OCI-LY1 (cell line): Measurements from ENCODE around the gene CSF3R.

Experiments used
- H2AFZ ChIP-seq: fragments of 200-600 bp; sonication (generic), shearing (Covaris generic); 2 replicates; pipeline ENCODE4 v1.6.0; 2014; ENCODE audit warnings: antibody characterized with exemption, mild to moderate bottlenecking, low read length
- H3F3A ChIP-seq: fragments of 200-600 bp; sonication (generic), shearing (Covaris generic); 2 replicates; pipeline ENCODE4 v1.6.0; 2014; ENCODE audit warnings: mild to moderate bottlenecking, antibody characterized with exemption, low read length, moderate library complexity; ENCODE audit not compliant: insufficient read depth
- H3K27ac ChIP-seq: fragments of 200-600 bp; sonication (generic); 2 replicates; pipeline ENCODE4 v1.5.1; 2014; ENCODE audit warnings: low read length, mixed run types, mild to moderate bottlenecking, low read depth; ENCODE audit not compliant: poor library complexity, severe bottlenecking
- H3K27me3 ChIP-seq: fragments of 200-600 bp; sonication (generic); 2 replicates; pipeline ENCODE4 v1.6.0; 2014; ENCODE audit warnings: antibody characterized with exemption, mild to moderate bottlenecking, low read length, moderate library complexity; ENCODE audit not compliant: insufficient read depth
- H3K36me3 ChIP-seq: fragments of 200-600 bp; sonication (generic); 2 replicates; pipeline ENCODE4 v1.6.1; 2014; ENCODE audit warnings: mild to moderate bottlenecking, antibody characterized with exemption, low read length, moderate library complexity, mixed read lengths; ENCODE audit not compliant: insufficient read depth
- H3K4me1 ChIP-seq: fragments of 200-600 bp; sonication (generic); 2 replicates; pipeline ENCODE4 v1.5.1; 2014; ENCODE audit warnings: mild to moderate bottlenecking, low read length, moderate library complexity; ENCODE audit not compliant: insufficient read depth, severe bottlenecking
- H3K4me2 ChIP-seq: fragments of 200-600 bp; sonication (generic), shearing (Covaris generic); 2 replicates; pipeline ENCODE4 v1.6.1; 2014; ENCODE audit warnings: low read length
- H3K4me3 ChIP-seq: fragments of 200-600 bp; sonication (generic); 2 replicates; pipeline ENCODE4 v1.5.1; 2014; ENCODE audit warnings: low read length, low read depth, mild to moderate bottlenecking, mixed read lengths; ENCODE audit not compliant: poor library complexity, severe bottlenecking
- H3K79me2 ChIP-seq: fragments of 200-600 bp; shearing (Covaris generic); 2 replicates; pipeline ENCODE4 v1.6.1; 2016; ENCODE audit warnings: mixed run types, low read length, mixed read lengths; ENCODE audit not compliant: insufficient read depth
- H3K9ac ChIP-seq: fragments of 200-600 bp; sonication (generic), shearing (Covaris generic); 2 replicates; pipeline ENCODE4 v1.6.1; 2014; ENCODE audit warnings: mild to moderate bottlenecking, low read length, mixed read lengths
- H3K9me2 ChIP-seq: fragments of 200-600 bp; sonication (generic), shearing (Covaris generic); 2 replicates; pipeline ENCODE4 v1.6.1; 2014; ENCODE audit warnings: low read depth, mild to moderate bottlenecking, low read length, mixed read lengths
- H3K9me3 ChIP-seq: fragments of 200-600 bp; shearing (Covaris generic); 2 replicates; pipeline ENCODE4 v1.6.1; 2014; ENCODE audit warnings: low read length, mixed read lengths
- H4K20me1 ChIP-seq: fragments of 200-600 bp; sonication (generic), shearing (Covaris generic); 2 replicates; pipeline ENCODE4 v1.6.0; 2016; ENCODE audit warnings: mild to moderate bottlenecking, low read length; ENCODE audit not compliant: insufficient read depth
- EZH2 ChIP-seq: fragments of 200-600 bp; sonication (generic), shearing (Covaris generic); IDR thresholded peaks from 2 replicates; pipeline ENCODE4 v1.8.0; 2017; ENCODE audit warnings: borderline replicate concordance, mixed run types, mild to moderate bottlenecking, antibody characterized with exemption, low read length, moderate library complexity, mixed read lengths
- TF ChIP-seq, protein P1 (sequence below): fragments of 200-600 bp; sonication (generic), shearing (Covaris generic); IDR thresholded peaks from 2 replicates; pipeline ENCODE4 v1.5.1; 2017; ENCODE audit warnings: mild to moderate bottlenecking, antibody characterized with exemption, low read length, moderate library complexity, mixed read lengths

The CSF3R gene

DNA sequence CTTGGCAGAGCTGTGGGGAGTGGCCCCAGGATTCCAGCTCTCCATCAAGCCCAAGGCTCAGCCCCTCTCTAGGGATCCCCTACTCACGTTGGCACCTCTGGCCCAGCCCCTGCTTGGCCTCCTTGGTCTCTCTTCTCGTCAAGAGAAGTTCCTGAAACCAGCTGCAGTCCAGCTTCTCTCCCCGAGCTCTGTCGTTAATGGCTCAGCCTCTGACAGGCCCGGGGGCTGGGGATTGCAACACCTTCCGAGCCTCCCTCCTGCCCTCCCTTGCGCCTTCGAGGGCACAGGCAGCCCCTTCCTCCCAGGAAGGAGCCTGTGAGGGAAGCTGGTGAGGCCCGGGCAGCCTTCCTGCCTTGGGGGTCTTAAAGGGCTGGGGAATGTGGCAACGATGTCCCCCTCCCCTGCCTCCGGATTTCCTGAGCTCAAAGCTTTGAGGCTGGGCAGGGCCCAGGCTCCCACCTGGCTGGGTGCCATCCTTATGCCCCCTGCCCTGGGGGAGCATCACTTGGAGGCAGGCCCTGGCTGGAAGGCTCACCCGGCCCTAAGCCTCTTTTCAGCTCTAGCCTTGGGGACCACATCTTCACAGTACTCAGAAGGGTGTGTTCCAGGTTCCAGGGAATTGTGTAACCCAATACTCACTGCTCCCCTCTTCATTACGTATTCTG lies at the start of gene CSF3R:
Gene CSF3R, minus strand, starts transcription at position 190 of the 665 bp plus-strand sequence. CDS start 3,417 bp downstream, outside the sequence.
- no peak within 1 kb of the TSS for H2AFZ ChIP-seq
- H3K9ac ChIP-seq: no peak within 1 kb of the TSS
- no peaks in the 10 kb centered on the region for H3K9me3 ChIP-seq
- H3K27ac ChIP-seq: no peak within 1 kb of the TSS
- TF ChIP-seq, protein P1, sequence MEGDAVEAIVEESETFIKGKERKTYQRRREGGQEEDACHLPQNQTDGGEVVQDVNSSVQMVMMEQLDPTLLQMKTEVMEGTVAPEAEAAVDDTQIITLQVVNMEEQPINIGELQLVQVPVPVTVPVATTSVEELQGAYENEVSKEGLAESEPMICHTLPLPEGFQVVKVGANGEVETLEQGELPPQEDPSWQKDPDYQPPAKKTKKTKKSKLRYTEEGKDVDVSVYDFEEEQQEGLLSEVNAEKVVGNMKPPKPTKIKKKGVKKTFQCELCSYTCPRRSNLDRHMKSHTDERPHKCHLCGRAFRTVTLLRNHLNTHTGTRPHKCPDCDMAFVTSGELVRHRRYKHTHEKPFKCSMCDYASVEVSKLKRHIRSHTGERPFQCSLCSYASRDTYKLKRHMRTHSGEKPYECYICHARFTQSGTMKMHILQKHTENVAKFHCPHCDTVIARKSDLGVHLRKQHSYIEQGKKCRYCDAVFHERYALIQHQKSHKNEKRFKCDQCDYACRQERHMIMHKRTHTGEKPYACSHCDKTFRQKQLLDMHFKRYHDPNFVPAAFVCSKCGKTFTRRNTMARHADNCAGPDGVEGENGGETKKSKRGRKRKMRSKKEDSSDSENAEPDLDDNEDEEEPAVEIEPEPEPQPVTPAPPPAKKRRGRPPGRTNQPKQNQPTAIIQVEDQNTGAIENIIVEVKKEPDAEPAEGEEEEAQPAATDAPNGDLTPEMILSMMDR: no peak
- TF ChIP-seq EZH2: no peak
- no peak within 1 kb of the TSS for H3K4me2 ChIP-seq
- H3K79me2 ChIP-seq: no peaks in the 10 kb centered on the region
- H3K4me3 ChIP-seq: no peak within 1 kb of the TSS
- no peaks in the 10 kb centered on the region for H3K9me2 ChIP-seq
- peaks cover 18% of the 10 kb centered on the region for H3K27me3 ChIP-seq
- no peaks in the 10 kb centered on the region for H3K36me3 ChIP-seq
- H3F3A ChIP-seq: no peaks in the 10 kb centered on the region
- no peaks in the 10 kb centered on the region for H4K20me1 ChIP-seq
- peaks cover 8% of the 10 kb centered on the region for H3K4me1 ChIP-seq

DNA sequence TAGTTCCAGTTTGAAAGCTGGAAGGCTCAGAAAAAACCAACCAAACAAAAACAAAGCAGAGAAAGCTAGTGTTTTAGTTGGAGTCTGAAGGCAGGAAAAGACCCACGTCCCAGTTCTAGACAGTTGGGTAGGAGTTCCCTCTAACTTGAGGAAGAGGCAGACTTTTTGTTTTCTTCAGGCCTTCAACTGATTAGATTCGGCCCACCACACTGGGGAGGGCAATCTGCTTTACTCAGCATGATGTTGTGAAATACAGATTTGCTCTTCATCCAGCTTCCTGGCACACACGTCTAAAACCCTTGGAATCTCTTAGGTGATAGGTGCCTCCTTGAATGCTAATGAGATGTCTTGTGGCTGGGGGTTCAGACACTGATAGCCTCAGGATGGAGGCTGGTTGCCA lies 49.1 kb upstream of the CSF3R start:
- no peak overlapping the region for H3K27ac ChIP-seq
- no peaks in the 10 kb centered on the region for H3K36me3 ChIP-seq
- no peak overlapping the region for H3K4me3 ChIP-seq
- no peaks in the 10 kb centered on the region for H3F3A ChIP-seq
- no peaks in the 10 kb centered on the region for H3K4me1 ChIP-seq
- no peaks in the 10 kb centered on the region for H3K79me2 ChIP-seq
- H3K9me2 ChIP-seq: no peaks in the 10 kb centered on the region
- H3K4me2 ChIP-seq: no peak overlapping the region
- no peak overlapping the region for H2AFZ ChIP-seq
- no peak overlapping the region for H3K9ac ChIP-seq
- no peaks in the 10 kb centered on the region for H4K20me1 ChIP-seq
- H3K27me3 ChIP-seq: peaks cover 7% of the 10 kb centered on the region; the same call in 1 of the 2 replicates
- TF ChIP-seq EZH2: no peak
- no peaks in the 10 kb centered on the region for H3K9me3 ChIP-seq

DNA sequence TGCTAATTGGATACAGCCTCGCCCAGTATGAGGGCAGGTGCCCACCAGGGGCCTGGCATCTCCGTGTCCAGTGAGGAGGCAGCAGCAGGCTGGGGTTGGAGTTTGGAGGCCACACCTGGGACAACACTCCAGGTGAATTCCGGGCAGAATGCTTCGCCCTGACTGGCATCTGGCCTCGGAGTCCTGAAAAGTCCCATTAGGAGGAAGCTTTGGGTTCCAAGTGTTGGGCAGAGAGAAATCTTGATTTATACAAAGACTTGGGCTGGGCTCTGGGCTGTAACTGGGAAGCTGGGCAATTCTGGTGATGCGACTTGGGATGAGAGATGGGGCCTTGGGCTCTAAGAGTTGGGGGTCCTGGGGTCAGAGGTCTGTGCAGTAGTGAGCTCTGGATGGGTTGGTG lies 48.1 kb upstream of the CSF3R start:
- Histone ChIP-seq H3K9me2 (no peaks in the 10 kb centered on the region), H3F3A (no peaks in the 10 kb centered on the region), H3K4me3 (no peak overlapping the region), H3K9ac (no peak overlapping the region), H3K4me1 (no peaks in the 10 kb centered on the region), H3K9me3 (no peaks in the 10 kb centered on the region), H3K27me3 (peaks cover 8% of the 10 kb centered on the region; the same call in 1 of the 2 replicates), H4K20me1 (no peaks in the 10 kb centered on the region), H3K27ac (no peak overlapping the region), H3K4me2 (no peak overlapping the region), H3K36me3 (no peaks in the 10 kb centered on the region), H2AFZ (no peak overlapping the region), H3K79me2 (no peaks in the 10 kb centered on the region)
- no peak for TF ChIP-seq EZH2
- TF ChIP-seq, protein P1: no peak

DNA sequence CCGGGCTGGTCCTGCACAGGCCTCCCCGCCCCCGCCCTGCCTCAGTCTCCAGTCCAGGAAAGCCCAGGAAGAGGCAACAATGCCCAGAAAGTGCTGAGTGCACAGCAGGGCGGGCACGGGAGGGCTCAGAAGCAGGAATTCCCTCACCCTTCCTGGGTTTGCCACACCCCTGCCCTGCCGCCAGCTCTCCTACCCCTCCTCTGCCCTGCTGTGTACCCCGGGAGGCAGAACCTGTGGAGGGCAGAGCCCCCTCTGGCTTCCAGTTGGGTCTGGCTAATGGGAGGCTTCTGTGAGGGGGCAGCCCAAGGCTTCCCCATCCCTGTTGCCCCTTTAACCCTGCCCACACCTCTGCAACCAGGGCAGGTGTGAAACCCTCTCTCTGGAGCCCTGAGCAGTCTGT lies 47.5 kb upstream of the CSF3R start:
- Histone ChIP-seq H2AFZ (no peak overlapping the region), H3F3A (no peaks in the 10 kb centered on the region), H3K79me2 (no peaks in the 10 kb centered on the region), H3K27ac (no peak overlapping the region), H3K4me1 (no peaks in the 10 kb centered on the region), H3K27me3 (peaks cover 13% of the 10 kb centered on the region; the same call in 1 of the 2 replicates), H3K36me3 (no peaks in the 10 kb centered on the region), H3K4me3 (no peak overlapping the region), H3K9me3 (no peaks in the 10 kb centered on the region), H4K20me1 (no peaks in the 10 kb centered on the region), H3K4me2 (no peak overlapping the region), H3K9me2 (no peaks in the 10 kb centered on the region), H3K9ac (no peak overlapping the region)
- TF ChIP-seq EZH2: no peak
- TF ChIP-seq, protein P1: no peak
